OCI-LY7 (cell line): ENCODE data around the gene ABCG4.

Experiments used
- CTCF ChIP-seq: fragments of 200-600 bp; sonication (generic); conservative IDR thresholded peaks from 2 replicates; pipeline ENCODE4 v1.5.1; 2014; ENCODE audit warnings: mild to moderate bottlenecking, antibody characterized with exemption, low read length, moderate library complexity, mixed read lengths
- EZH2phosphoT487 ChIP-seq: fragments of 200-600 bp; sonication (generic); IDR thresholded peaks from 2 replicates; pipeline ENCODE4 v1.6.1; 2018; ENCODE audit warnings: low read depth, borderline replicate concordance, mild to moderate bottlenecking, mixed run types, antibody characterized with exemption, low read length, moderate library complexity, mixed read lengths

- TF ChIP-seq CTCF (no peak), EZH2phosphoT487 (no peak)
Observed at GRCh38 chr11:119194811-119195440, 46.1 kb downstream of the ABCG4 start.
